HEK293 (cell line): ENCODE results near the gene RPS18.

ENCODE experiments used
- KLF8 ChIP-seq: fragments of 450-650 bp; formaldehyde crosslinking; IDR thresholded peaks from 2 replicates; pipeline ENCODE4 v1.5.1; 2016; ENCODE audit warnings: missing biosample characterization, missing genetic modification characterization
- ZFP41 ChIP-seq: fragments of 450-650 bp; formaldehyde crosslinking; IDR thresholded peaks from 2 replicates; pipeline ENCODE4 v1.5.1; 2016; ENCODE audit warnings: missing biosample characterization, missing genetic modification characterization, borderline replicate concordance
- ZNF248 ChIP-seq: fragments of 450-650 bp; formaldehyde crosslinking; IDR thresholded peaks from 2 replicates; pipeline ENCODE4 v1.5.1; 2017; ENCODE audit warnings: missing biosample characterization, missing genetic modification characterization
- ZNF529 ChIP-seq: fragments of 450-650 bp; formaldehyde crosslinking; IDR thresholded peaks from 2 replicates; pipeline ENCODE4 v1.5.1; 2017; ENCODE audit warnings: missing genetic modification characterization, missing biosample characterization; ENCODE audit not compliant: insufficient replicate concordance
- ZNF530 ChIP-seq: fragments of 450-650 bp; formaldehyde crosslinking; IDR thresholded peaks from 2 replicates; pipeline ENCODE4 v1.5.1; 2016; ENCODE audit warnings: low read depth, missing biosample characterization, missing genetic modification characterization
- ZNF624 ChIP-seq: fragments of 450-650 bp; formaldehyde crosslinking; IDR thresholded peaks from 2 replicates; pipeline ENCODE4 v1.5.1; 2017; ENCODE audit warnings: missing biosample characterization, missing genetic modification characterization
- TF ChIP-seq, protein P1 (sequence below): fragments of 450-650 bp; formaldehyde crosslinking; IDR thresholded peaks from 2 replicates; pipeline ENCODE4 v1.5.1; 2016; ENCODE audit warnings: missing biosample characterization, missing genetic modification characterization, borderline replicate concordance
- TF ChIP-seq, protein P2 (sequence below): fragments of 450-650 bp; formaldehyde crosslinking; IDR thresholded peaks from 2 replicates; pipeline ENCODE4 v1.5.1; 2017; ENCODE audit warnings: missing biosample characterization, missing genetic modification characterization

RPS18 gene

DNA sequence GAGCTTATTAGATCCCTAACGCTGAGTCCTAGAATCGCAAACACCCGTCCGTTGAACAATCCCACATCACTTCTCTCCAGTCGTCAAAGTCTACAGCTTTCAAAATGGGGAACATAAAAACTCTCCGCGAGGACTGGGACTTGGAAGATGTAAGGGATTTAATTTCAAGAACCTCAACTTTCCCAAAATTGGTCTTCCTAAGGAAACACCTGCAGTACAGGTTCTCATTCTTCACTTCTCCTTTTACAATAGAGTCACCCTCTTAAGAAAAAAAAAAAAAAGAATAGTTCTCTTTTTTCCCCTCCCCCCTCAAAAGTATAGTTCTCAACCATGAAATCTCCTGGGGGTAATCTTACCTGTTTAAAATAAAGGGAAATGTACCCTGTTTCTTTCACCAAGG, 52.2 kb downstream of the RPS18 start (continued):
- TF ChIP-seq ZFP41 (tag by site-specific recombination) (no peak), ZNF529 (tag by site-specific recombination) (no peak), ZNF624 (tag by site-specific recombination) (no peak), ZNF530 (tag by site-specific recombination) (no peak), ZNF248 (tag by site-specific recombination) (no peak), KLF8 (tag by site-specific recombination) (no peak)
- TF ChIP-seq, protein P1, sequence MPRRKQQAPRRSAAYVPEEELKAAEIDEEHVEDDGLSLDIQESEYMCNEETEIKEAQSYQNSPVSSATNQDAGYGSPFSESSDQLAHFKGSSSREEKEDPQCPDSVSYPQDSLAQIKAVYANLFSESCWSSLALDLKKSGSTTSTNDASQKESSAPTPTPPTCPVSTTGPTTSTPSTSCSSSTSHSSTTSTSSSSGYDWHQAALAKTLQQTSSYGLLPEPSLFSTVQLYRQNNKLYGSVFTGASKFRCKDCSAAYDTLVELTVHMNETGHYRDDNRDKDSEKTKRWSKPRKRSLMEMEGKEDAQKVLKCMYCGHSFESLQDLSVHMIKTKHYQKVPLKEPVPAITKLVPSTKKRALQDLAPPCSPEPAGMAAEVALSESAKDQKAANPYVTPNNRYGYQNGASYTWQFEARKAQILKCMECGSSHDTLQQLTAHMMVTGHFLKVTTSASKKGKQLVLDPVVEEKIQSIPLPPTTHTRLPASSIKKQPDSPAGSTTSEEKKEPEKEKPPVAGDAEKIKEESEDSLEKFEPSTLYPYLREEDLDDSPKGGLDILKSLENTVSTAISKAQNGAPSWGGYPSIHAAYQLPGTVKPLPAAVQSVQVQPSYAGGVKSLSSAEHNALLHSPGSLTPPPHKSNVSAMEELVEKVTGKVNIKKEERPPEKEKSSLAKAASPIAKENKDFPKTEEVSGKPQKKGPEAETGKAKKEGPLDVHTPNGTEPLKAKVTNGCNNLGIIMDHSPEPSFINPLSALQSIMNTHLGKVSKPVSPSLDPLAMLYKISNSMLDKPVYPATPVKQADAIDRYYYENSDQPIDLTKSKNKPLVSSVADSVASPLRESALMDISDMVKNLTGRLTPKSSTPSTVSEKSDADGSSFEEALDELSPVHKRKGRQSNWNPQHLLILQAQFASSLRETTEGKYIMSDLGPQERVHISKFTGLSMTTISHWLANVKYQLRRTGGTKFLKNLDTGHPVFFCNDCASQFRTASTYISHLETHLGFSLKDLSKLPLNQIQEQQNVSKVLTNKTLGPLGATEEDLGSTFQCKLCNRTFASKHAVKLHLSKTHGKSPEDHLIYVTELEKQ (tag by site-specific recombination), result no peak
- TF ChIP-seq, protein P2, sequence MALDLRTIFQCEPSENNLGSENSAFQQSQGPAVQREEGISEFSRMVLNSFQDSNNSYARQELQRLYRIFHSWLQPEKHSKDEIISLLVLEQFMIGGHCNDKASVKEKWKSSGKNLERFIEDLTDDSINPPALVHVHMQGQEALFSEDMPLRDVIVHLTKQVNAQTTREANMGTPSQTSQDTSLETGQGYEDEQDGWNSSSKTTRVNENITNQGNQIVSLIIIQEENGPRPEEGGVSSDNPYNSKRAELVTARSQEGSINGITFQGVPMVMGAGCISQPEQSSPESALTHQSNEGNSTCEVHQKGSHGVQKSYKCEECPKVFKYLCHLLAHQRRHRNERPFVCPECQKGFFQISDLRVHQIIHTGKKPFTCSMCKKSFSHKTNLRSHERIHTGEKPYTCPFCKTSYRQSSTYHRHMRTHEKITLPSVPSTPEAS (tag by site-specific recombination), result no peak
